HepG2 (cell line): Measurements from ENCODE around the gene HRH3. TPM values are rescaled to one million over a fixed set of nuclear protein-coding genes. Genes with fewer than 3 reads are reported as not detected.

ENCODE experiments used
- HIC2 ChIP-seq: sonication (generic); formaldehyde crosslinking; IDR thresholded peaks from 2 replicates; pipeline ENCODE4 v1.9.0; 2022; ENCODE audit warnings: low read depth, missing genetic modification reagents
- HIVEP1 ChIP-seq: sonication (generic); formaldehyde crosslinking; IDR thresholded peaks from 2 replicates; pipeline ENCODE4 v1.4.0; 2020; ENCODE audit warnings: mild to moderate bottlenecking, missing genetic modification reagents
- IKZF4 ChIP-seq: sonication (generic); formaldehyde crosslinking; IDR thresholded peaks from 2 replicates; pipeline ENCODE4 v1.5.1; 2020; ENCODE audit warnings: borderline replicate concordance, mild to moderate bottlenecking, low read depth, missing genetic modification reagents; ENCODE audit errors: not compliant biosample characterization
- MIER3 ChIP-seq: IDR thresholded peaks from 2 replicates; pipeline ENCODE4 v1.6.1; 2016; ENCODE audit warnings: missing compliant biosample characterization, borderline replicate concordance
- MTA1 ChIP-seq: sonication (generic); formaldehyde crosslinking; IDR thresholded peaks from 2 replicates; pipeline ENCODE4 v1.4.0; 2020; ENCODE audit warnings: missing genetic modification reagents, mild to moderate bottlenecking, borderline replicate concordance
- RAD21 ChIP-seq: fragments of 450-650 bp; formaldehyde crosslinking; IDR thresholded peaks from 2 replicates; pipeline ENCODE4 v1.5.0; 2020; ENCODE audit warnings: mild to moderate bottlenecking
- RARG ChIP-seq: sonication (generic); formaldehyde crosslinking; IDR thresholded peaks from 2 replicates; pipeline ENCODE4 v1.4.0; 2020; ENCODE audit warnings: low read depth, mild to moderate bottlenecking, missing genetic modification reagents
- RFX5 ChIP-seq: IDR thresholded peaks from 2 replicates; pipeline ENCODE4 v1.6.1; 2011; ENCODE audit warnings: low read depth, low read length, improper control_type of control experiment
- SP4 ChIP-seq: sonication (generic); formaldehyde crosslinking; IDR thresholded peaks from 2 replicates; pipeline ENCODE4 v1.8.1; 2023; ENCODE audit warnings: mild to moderate bottlenecking, missing genetic modification reagents
- TCF12 ChIP-seq, 2 experiments: fragments of 450-650 bp in 1 of 2; sonication (generic) in 1 of 2; formaldehyde crosslinking in 1 of 2; IDR thresholded peaks; 2 replicates each; pipeline versions ENCODE4 v1.6.1 to v1.8.0; 2017 to 2022; ENCODE audit warnings: antibody characterized with exemption in 1 of 2, mild to moderate bottlenecking in 1 of 2, missing genetic modification reagents in 1 of 2, moderate library complexity in 1 of 2
- THRA ChIP-seq: sonication (generic); formaldehyde crosslinking; IDR thresholded peaks from 2 replicates; pipeline ENCODE4 v1.4.0; 2020; ENCODE audit warnings: missing genetic modification reagents, borderline replicate concordance
- TOE1 ChIP-seq: sonication (generic); formaldehyde crosslinking; IDR thresholded peaks from 2 replicates; pipeline ENCODE4 v1.4.0; 2020; ENCODE audit warnings: mild to moderate bottlenecking, missing genetic modification reagents
- TOPORS ChIP-seq: sonication (generic); formaldehyde crosslinking; IDR thresholded peaks from 2 replicates; pipeline ENCODE4 v1.8.0; 2023; ENCODE audit warnings: mild to moderate bottlenecking, missing genetic modification reagents
- ZNF235 ChIP-seq: sonication (generic); formaldehyde crosslinking; IDR thresholded peaks from 2 replicates; pipeline ENCODE4 v1.8.1; 2023; ENCODE audit warnings: mild to moderate bottlenecking, missing genetic modification reagents, borderline replicate concordance
- ZNF547 ChIP-seq: sonication (generic); formaldehyde crosslinking; IDR thresholded peaks from 2 replicates; pipeline ENCODE4 v1.5.1; 2020; ENCODE audit warnings: mild to moderate bottlenecking, missing genetic modification reagents
- ZNF609 ChIP-seq: sonication (generic); formaldehyde crosslinking; IDR thresholded peaks from 2 replicates; pipeline ENCODE4 v1.4.0; 2020; ENCODE audit warnings: mild to moderate bottlenecking, missing genetic modification reagents, borderline replicate concordance
- ZNF660 ChIP-seq: sonication (generic); formaldehyde crosslinking; IDR thresholded peaks from 2 replicates; pipeline ENCODE4 v1.5.1; 2020; ENCODE audit warnings: mild to moderate bottlenecking, low read depth, missing genetic modification reagents, borderline replicate concordance
- polyA plus RNA-seq, 8 experiments: library from polyadenylated mRNA; depleted of rRNA in 3 of 8; stranded (reverse) in 7 of 8; unstranded in 1 of 8; fragments of >200 nt; fragmentation: Illumina TruSeq in 4 of 8; extraction: Trizol in 4 of 8; gene quantifications; 2 replicates each; pipeline versions ENCODE4 v1.2.1 to v1.2.3, GENCODE V29; 2011 to 2016; ENCODE audit warnings: low read depth in 4 of 8, missing spikeins in 1 of 8, mixed read lengths in 1 of 8; ENCODE audit not compliant: insufficient read depth in 1 of 8
- total RNA-seq, 5 experiments: library from RNA; depleted of rRNA; stranded (reverse); fragments of >200 nt; fragmentation: Illumina TruSeq; extraction: Trizol; gene quantifications; 2 replicates each; pipeline ENCODE4 v1.2.3, GENCODE V29; 2016; ENCODE audit warnings: low read depth in 1 of 5

HRH3 gene
- total and polyA plus RNA-seq, 2 of the 13 experiments (the other 11 are each of a cell fraction or from before 2014, with no cell fraction given) = 0.18 TPM; not detected in 1

- TF ChIP-seq ZNF609 (CRISPR knock-in tag) (no peak), HIC2 (CRISPR knock-in tag) (no peak), SP4 (CRISPR knock-in tag) (no peak; the same call in 1 of the 2 replicates), MIER3 (CRISPR knock-in tag) (no peak), TOE1 (CRISPR knock-in tag) (no peak), ZNF660 (CRISPR knock-in tag) (no peak), TOPORS (CRISPR knock-in tag) (no peak), ZNF547 (CRISPR knock-in tag) (peak; percentile 74; the same call in 1 of the 2 replicates), HIVEP1 (peak; percentile 68; the same call in 1 of the 2 replicates), RAD21 (CRISPR knock-in tag) (no peak), RFX5 (no peak), ZNF235 (CRISPR knock-in tag) (no peak; the same call in 1 of the 2 replicates), RARG (CRISPR knock-in tag) (no peak), THRA (no peak), IKZF4 (CRISPR knock-in tag) (peak; percentile 10), MTA1 (CRISPR knock-in tag) (no peak; the same call in 1 of the 2 replicates), TCF12 (IDR thresholded peaks at IDR 0.05) (no peak), TCF12 (CRISPR knock-in tag; IDR thresholded peaks at IDR 0.05) (no peak)
These were observed 8.2 kb upstream of the HRH3 start (continued) for GRCh38 chr20:62227977-62228958.
